Activated CD4-positive, alpha-beta T cell treated with anti-CD3 and anti-CD28 coated beads for 1 hour (primary cell): ENCODE data around the gene MSI2.

Source experiments
- DNase-seq: peaks from one replicate; pipeline ENCODE4 v3.0.0-alpha.2; 2020

Gene MSI2

GRCh38 chr17:57633236-57633635 lies 376.9 kb downstream of the MSI2 start:
- DNase-seq: no peak

GRCh38 chr17:57634713-57635465 lies 378.6 kb downstream of the MSI2 start:
- no peak for DNase-seq

- DNase-seq: no peak
Measured at GRCh38 chr17:57636274-57636673, 380.0 kb downstream of the MSI2 start.

GRCh38 chr17:57636985-57637665 lies 380.8 kb downstream of the MSI2 start:
- no peak for DNase-seq

GRCh38 chr17:57637666-57638010 lies 381.3 kb downstream of the MSI2 start:
- DNase-seq: no peak

GRCh38 chr17:57638284-57638683 lies 382.0 kb downstream of the MSI2 start:
- no peak for DNase-seq

GRCh38 chr17:57639381-57639780 lies 383.1 kb downstream of the MSI2 start:
- no peak for DNase-seq

- no peak for DNase-seq
Measured at GRCh38 chr17:57640079-57640478, 383.8 kb downstream of the MSI2 start.

- no peak for DNase-seq
Measured at GRCh38 chr17:57641761-57642160, 385.4 kb downstream of the MSI2 start.

- DNase-seq: no peak
Measured at GRCh38 chr17:57643062-57643461, 386.7 kb downstream of the MSI2 start.

- DNase-seq: no peak
Measured at GRCh38 chr17:57644326-57644725, 388.0 kb downstream of the MSI2 start.

- no peak for DNase-seq
Measured at GRCh38 chr17:57645950-57646665, 389.8 kb downstream of the MSI2 start.

GRCh38 chr17:57648720-57649119 lies 392.4 kb downstream of the MSI2 start:
- DNase-seq: no peak

GRCh38 chr17:57649191-57649590 lies 392.9 kb downstream of the MSI2 start:
- DNase-seq: no peak

- no peak for DNase-seq
Measured at GRCh38 chr17:57649731-57650484, 393.6 kb downstream of the MSI2 start.

- no peak for DNase-seq
Measured at GRCh38 chr17:57650548-57650947, 394.2 kb downstream of the MSI2 start.

- DNase-seq: no peak
Measured at GRCh38 chr17:57651451-57651850, 395.1 kb downstream of the MSI2 start.

- DNase-seq: no peak
Measured at GRCh38 chr17:57651996-57652395, 395.7 kb downstream of the MSI2 start.

- DNase-seq: no peak
Measured at GRCh38 chr17:57652811-57653210, 396.5 kb downstream of the MSI2 start.

GRCh38 chr17:57653279-57653678 lies 397.0 kb downstream of the MSI2 start:
- no peak for DNase-seq

- no peak for DNase-seq
Measured at GRCh38 chr17:57654040-57654775, 397.9 kb downstream of the MSI2 start.

GRCh38 chr17:57655553-57655952 lies 399.2 kb downstream of the MSI2 start:
- DNase-seq: no peak

- no peak for DNase-seq
Measured at GRCh38 chr17:57657211-57657610, 400.9 kb downstream of the MSI2 start.
